ENCODE measurements around the gene EEA1. TPM values are rescaled to one million over a fixed set of nuclear protein-coding genes. Genes with fewer than 3 reads are reported as not detected.

Gene EEA1
- total RNA-seq, 6 experiments from 2014 or later: 8.9 to 20.3 (median 16.3) TPM

GRCh38 chr12:92828565-92828964 is 100.5 kb downstream of the EEA1 start:
- H3K4me1 ChIP-seq: no peaks in the 10 kb centered on the region
- no peak for TF ChIP-seq POLR2A (IDR thresholded peaks at IDR 0.05)
- no peak for TF ChIP-seq CTCF (IDR thresholded peaks at IDR 0.05)
- intact Hi-C loops (cut with DNase I): no loop called here
- H3K36me3 ChIP-seq: peaks cover 0 to 7% (median 0%) of the 10 kb centered on the region in 4 donors
- 87% methylated on average over 4 of the region's 4 CpGs for WGBS (ENCODE audit: insufficient coverage, low coverage, low lambda C conversion rate, missing lambda C conversion rate)
- H3K27ac ChIP-seq: no peak overlapping the region
- ATAC-seq (no peak), DNase-seq (no peak)
- no peak overlapping the region for H3K4me3 ChIP-seq
- no peaks in the 10 kb centered on the region for H3K9me3 ChIP-seq
- no peaks in the 10 kb centered on the region for H3K27me3 ChIP-seq

- peak in 1 of 4 donors; percentile 40 for ATAC-seq
- H3K36me3 ChIP-seq: peaks cover 0 to 7% (median 0%) of the 10 kb centered on the region in 4 donors
- no peak overlapping the region for H3K4me3 ChIP-seq
- no peaks in the 10 kb centered on the region for H3K9me3 ChIP-seq
- TF ChIP-seq CTCF (IDR thresholded peaks at IDR 0.05): peak; percentile 45 to 57 (median 46)
- TF ChIP-seq POLR2A (IDR thresholded peaks at IDR 0.05): no peak
- intact Hi-C loops (cut with DNase I): no loop called here
- H3K27me3 ChIP-seq: no peaks in the 10 kb centered on the region
- WGBS (ENCODE audit: insufficient coverage, low coverage, low lambda C conversion rate, missing lambda C conversion rate): 86% methylated on average over 4 of the region's 4 CpGs
- DNase-seq: no peak
- H3K4me1 ChIP-seq: no peaks in the 10 kb centered on the region
- H3K27ac ChIP-seq: no peak overlapping the region
Observed at GRCh38 chr12:92827836-92828431, 101.2 kb downstream of the EEA1 start.

- H3K4me3 ChIP-seq: no peak overlapping the region
- TF ChIP-seq CTCF (IDR thresholded peaks at IDR 0.05) (no peak), POLR2A (IDR thresholded peaks at IDR 0.05) (no peak)
- WGBS (ENCODE audit: insufficient coverage, low coverage, low lambda C conversion rate, missing lambda C conversion rate): 73% methylated on average over 3 of the region's 3 CpGs
- intact Hi-C loops (cut with DNase I): no loop called here
- H3K9me3 ChIP-seq: no peaks in the 10 kb centered on the region
- H3K4me1 ChIP-seq: no peaks in the 10 kb centered on the region
- no peak for ATAC-seq
- H3K27me3 ChIP-seq: no peaks in the 10 kb centered on the region
- no peak for DNase-seq
- H3K36me3 ChIP-seq: peaks cover 0 to 5% (median 0%) of the 10 kb centered on the region in 4 donors
- H3K27ac ChIP-seq: no peak overlapping the region
Observed at GRCh38 chr12:92821142-92821541, 108.0 kb downstream of the EEA1 start.

- WGBS (ENCODE audit: insufficient coverage, low coverage, low lambda C conversion rate, missing lambda C conversion rate): 88% methylated on average over 2 of the region's 2 CpGs
- Histone ChIP-seq H3K36me3 (peaks cover 0 to 17% (median 0%) of the 10 kb centered on the region in 4 donors), H3K27me3 (no peaks in the 10 kb centered on the region), H3K4me1 (no peaks in the 10 kb centered on the region), H3K9me3 (no peaks in the 10 kb centered on the region), H3K27ac (no peak overlapping the region), H3K4me3 (no peak overlapping the region)
- TF ChIP-seq CTCF (IDR thresholded peaks at IDR 0.05): no peak
- TF ChIP-seq POLR2A (IDR thresholded peaks at IDR 0.05): no peak
- DNase-seq: no peak
- no peak for ATAC-seq
- intact Hi-C loops (cut with DNase I): no loop called here
Observed at GRCh38 chr12:92814584-92814983, 114.5 kb downstream of the EEA1 start.

All from right lobe of liver (tissue), 6 donors.